K562 (cell line): Measurements from ENCODE around the gene GAPDHS. TPM values are rescaled to one million over a fixed set of nuclear protein-coding genes. Genes with fewer than 3 reads are reported as not detected.

Experiments
- ATAC-seq: fragments of 200-7000 bp; cut with Tn5 transposase; 3 replicates; pipeline ENCODE4 v1.9.1; 2020; ENCODE audit warnings: moderate library complexity
- BruUV-seq: library from RNA; stranded (reverse); fragments of 400-500 nt; replicated peaks from 2 replicates; lab custom pipeline; 2021; lab: Mats Ljungman, UMichigan
- CTCF ChIA-PET: fragments of 300-600 bp; formaldehyde crosslinking; extraction: SDS; loops from one replicate; lab custom pipeline; 2021; ENCODE audit warnings: low intra/inter-chr PET ratio; lab: Yijun Ruan, JAX
- POLR2A ChIA-PET: fragments of 300-600, 350-650 bp; sonication (Branson Sonifier 250); formaldehyde crosslinking; extraction: SDS; loops from one replicate; lab custom pipeline; 2021; ENCODE audit warnings: antibody characterized with exemption, inconsistent platforms; lab: Yijun Ruan, JAX
- DNase-seq, 4 experiments: peaks; one replicate each; pipeline versions ENCODE4 v3.0.0 to v3.0.0-alpha.2; 2011 to 2018; ENCODE audit warnings: low spot score in 3 of 4, mixed read lengths in 3 of 4; ENCODE audit errors: extremely low read depth in 1 of 4
- FAIRE-seq: peaks from 2 replicates; lab custom pipeline; 2011; peaks lifted over from hg19 to GRCh38; lab: Jason Lieb, UNC
- H2AFZ ChIP-seq: 2 replicates; pipeline ENCODE4 v1.6.0; 2011; ENCODE audit warnings: low read depth, low read length, control low read depth, inconsistent platforms
- H3K27ac ChIP-seq: fragments of 200-600 bp; 3 replicates; pipeline ENCODE4 v1.8.0; 2011; ENCODE audit warnings: low read depth, mild to moderate bottlenecking, control low read depth, inconsistent platforms, low read length, moderate library complexity, mixed read lengths; ENCODE audit errors: extremely low read depth
- H3K27me3 ChIP-seq, 2 experiments: fragments of 300-600 bp in 1 of 2; 2 replicates in 1 of 2; 3 replicates in 1 of 2; pipeline versions ENCODE4 v1.6.0 to v1.8.0; 2011; ENCODE audit warnings: inconsistent platforms in 2 of 2, low read length in 2 of 2, mild to moderate bottlenecking in 1 of 2, mixed read lengths in 1 of 2, moderate library complexity in 1 of 2; ENCODE audit not compliant: control insufficient read depth in 2 of 2, insufficient read depth in 2 of 2
- H3K36me3 ChIP-seq: fragments of 300-600 bp; 3 replicates; pipeline ENCODE4 v1.8.0; 2011; ENCODE audit warnings: mild to moderate bottlenecking, low read length, inconsistent platforms; ENCODE audit not compliant: control insufficient read depth, insufficient read depth
- H3K4me1 ChIP-seq, 2 experiments: fragments of 200-600 bp in 1 of 2; replicated peaks in 1 of 2; 2 replicates in 1 of 2; 3 replicates in 1 of 2; pipeline versions ENCODE4 v1.5.1 to v1.8.0; 2011; ENCODE audit warnings: inconsistent platforms in 2 of 2, low read length in 2 of 2, mild to moderate bottlenecking in 1 of 2, mixed read lengths in 1 of 2, moderate library complexity in 1 of 2; ENCODE audit not compliant: control insufficient read depth in 2 of 2, insufficient read depth in 2 of 2
- H3K4me2 ChIP-seq: 2 replicates; pipeline ENCODE4 v1.6.1; 2011; ENCODE audit warnings: low read length, control low read depth, inconsistent platforms, mixed read lengths; ENCODE audit not compliant: insufficient read depth
- H3K4me3 ChIP-seq: fragments of 200-600 bp; sonication (generic), shearing (Covaris generic); 2 replicates; pipeline ENCODE4 v1.5.1; 2016; ENCODE audit warnings: control low read depth, inconsistent platforms
- H3K79me2 ChIP-seq: fragments of 200-600 bp; 3 replicates; pipeline ENCODE4 v1.8.0; 2011; ENCODE audit warnings: low read length, inconsistent platforms; ENCODE audit not compliant: control insufficient read depth, insufficient read depth
- H3K9ac ChIP-seq, 2 experiments: 2 replicates each; pipeline versions ENCODE4 v1.6.0 to v1.6.1; 2011; ENCODE audit warnings: low read depth in 2 of 2, low read length in 2 of 2, control low read depth in 1 of 2, inconsistent platforms in 1 of 2, mild to moderate bottlenecking in 1 of 2, mixed read lengths in 1 of 2; ENCODE audit not compliant: insufficient read depth in 1 of 2
- H3K9me1 ChIP-seq: one replicate; pipeline ENCODE4 v1.6.0; 2011; ENCODE audit warnings: inconsistent platforms, mild to moderate bottlenecking, low read length, moderate library complexity; ENCODE audit not compliant: control insufficient read depth, insufficient read depth
- H3K9me3 ChIP-seq: replicated peaks from 2 replicates; pipeline ENCODE4 v1.5.1; 2011; ENCODE audit warnings: low read depth, low read length, inconsistent platforms; ENCODE audit not compliant: control insufficient read depth, insufficient read depth
- H4K20me1 ChIP-seq: replicated peaks from 2 replicates; pipeline ENCODE4 v1.6.1; 2011; ENCODE audit warnings: low read length, inconsistent platforms, mixed read lengths; ENCODE audit not compliant: control insufficient read depth, insufficient read depth
- ESRRA ChIP-seq: fragments of 450-650 bp; IDR thresholded peaks from 2 replicates; pipeline ENCODE4 v1.6.1; 2014; ENCODE audit warnings: low read depth, mild to moderate bottlenecking, moderate library complexity, borderline replicate concordance
- WGBS: fragments of 100-300 bp; shearing (Covaris generic); methylation state at CpG from one replicate; pipeline ENCODE4 v1.1.6; 2016; ENCODE audit warnings: low coverage, mixed read lengths; ENCODE audit not compliant: insufficient coverage; ENCODE audit errors: missing lambda C conversion rate; 5-methylcytosine and 5-hydroxymethylcytosine counted together
- in situ Hi-C: fragments of 300-500 bp; cut with MboI; formaldehyde crosslinking; loops from 4 replicates; pipeline ENCODE4 v1.15.0; 2018; ENCODE audit warnings: inconsistent platforms, mixed read lengths
- intact Hi-C: fragments of 100-400 bp; cut with micrococcal nuclease; formaldehyde crosslinking; loops from 2 replicates; pipeline ENCODE4 v1.14.2; 2022
- polyA plus RNA-seq, 8 experiments: library from polyadenylated mRNA; depleted of rRNA in 4 of 8; stranded (reverse) in 5 of 8; unstranded in 3 of 8; fragments of >200 nt; fragmentation: Nextera tagmentation in 2 of 8; fragmentation: Illumina TruSeq in 1 of 8; extraction: Ambion mirVana in 2 of 8; extraction: Trizol in 1 of 8; gene quantifications; 2 replicates each; pipeline versions ENCODE4 v1.2.1 to v1.2.3, GENCODE V29; 2011 to 2014; ENCODE audit warnings: inconsistent platforms in 1 of 8, missing spikeins in 1 of 8
- total RNA-seq, 7 experiments: library from RNA; depleted of rRNA in 6 of 7; stranded (reverse); fragments of >200 nt in 6 of 7; fragmentation: Illumina TruSeq in 2 of 7; extraction: Trizol in 2 of 7; gene quantifications; 2 replicates each; pipeline versions ENCODE4 v1.2.1 to v1.2.3, GENCODE V29; 2011 to 2021; ENCODE audit warnings: low replicate concordance in 1 of 7
- TF ChIP-seq, protein P1 (sequence below): sonication (generic); formaldehyde crosslinking; IDR thresholded peaks from 2 replicates; pipeline ENCODE4 v1.8.0; 2022; ENCODE audit warnings: mild to moderate bottlenecking, missing genetic modification reagents

GAPDHS gene
- total and polyA plus RNA-seq, 9 of the 15 experiments (the other 6 are each of a cell fraction or from before 2014, with no cell fraction given), result 0.08 to 0.12 TPM; not detected in 7

DNA sequence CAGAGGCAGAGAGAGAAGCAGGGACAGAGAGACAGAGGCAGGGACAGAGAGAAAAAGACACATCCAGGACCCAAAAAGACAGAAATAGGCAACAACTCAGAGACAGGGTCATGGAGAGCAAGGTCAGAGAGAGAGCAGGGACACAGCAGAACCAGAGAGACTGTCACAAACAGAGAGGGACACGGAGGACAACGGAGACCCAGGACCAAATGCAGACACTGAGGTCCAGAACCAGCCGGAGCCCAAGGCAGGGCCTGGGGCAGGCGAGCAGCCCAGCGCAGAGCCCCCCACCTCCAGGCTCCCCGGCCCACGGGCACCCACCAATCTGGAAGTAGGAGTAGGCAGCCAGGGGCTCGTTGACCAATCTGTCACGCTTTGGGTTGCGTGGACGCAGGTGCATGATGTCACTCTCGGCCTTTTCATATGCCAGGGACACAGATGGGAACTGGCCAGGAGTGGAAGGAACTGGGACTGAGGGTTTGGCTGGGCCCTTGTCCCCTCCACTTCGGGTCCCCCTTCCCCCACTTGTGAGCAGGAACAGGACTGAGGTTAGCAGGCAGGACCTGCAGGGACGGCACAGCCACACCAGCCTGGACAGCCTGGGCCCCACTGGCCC is 20.2 kb downstream of the GAPDHS start:
- in situ Hi-C loops, result no loop called here
- H3K9me3 ChIP-seq, result no peaks in the 10 kb centered on the region; the same call in 1 of the 2 replicates
- BruUV-seq, result no TSS peak
- 0 out of 4 replicates have a peak overlapping the region, but pooled peaks of 1 of the 2 experiments have one; percentile 5 for H3K9ac ChIP-seq
- intact Hi-C loops, result no loop called here
- no peak for ATAC-seq
- no peaks in the 10 kb centered on the region for H3K79me2 ChIP-seq
- H3K36me3 ChIP-seq, result peaks cover 12% of the 10 kb centered on the region; the same call in 2 of the 3 replicates
- H3K4me2 ChIP-seq, result no peak overlapping the region
- H3K27me3 ChIP-seq, result peaks cover 0 to 12% of the 10 kb centered on the region in 2 experiments; a peak in 3 of 5 replicates
- H3K9me1 ChIP-seq, result peaks cover 6% of the 10 kb centered on the region
- H3K4me1 ChIP-seq, result peaks cover 4 to 48% of the 10 kb centered on the region in 2 experiments; a peak in 3 of 5 replicates
- DNase-seq, result no peak
- WGBS, result 24% methylated on average over 14 of the region's 14 CpGs
- no peak for FAIRE-seq
- H3K27ac ChIP-seq, result no peak overlapping the region
- TF ChIP-seq ESRRA, result peak; percentile 62
- TF ChIP-seq, protein P1, sequence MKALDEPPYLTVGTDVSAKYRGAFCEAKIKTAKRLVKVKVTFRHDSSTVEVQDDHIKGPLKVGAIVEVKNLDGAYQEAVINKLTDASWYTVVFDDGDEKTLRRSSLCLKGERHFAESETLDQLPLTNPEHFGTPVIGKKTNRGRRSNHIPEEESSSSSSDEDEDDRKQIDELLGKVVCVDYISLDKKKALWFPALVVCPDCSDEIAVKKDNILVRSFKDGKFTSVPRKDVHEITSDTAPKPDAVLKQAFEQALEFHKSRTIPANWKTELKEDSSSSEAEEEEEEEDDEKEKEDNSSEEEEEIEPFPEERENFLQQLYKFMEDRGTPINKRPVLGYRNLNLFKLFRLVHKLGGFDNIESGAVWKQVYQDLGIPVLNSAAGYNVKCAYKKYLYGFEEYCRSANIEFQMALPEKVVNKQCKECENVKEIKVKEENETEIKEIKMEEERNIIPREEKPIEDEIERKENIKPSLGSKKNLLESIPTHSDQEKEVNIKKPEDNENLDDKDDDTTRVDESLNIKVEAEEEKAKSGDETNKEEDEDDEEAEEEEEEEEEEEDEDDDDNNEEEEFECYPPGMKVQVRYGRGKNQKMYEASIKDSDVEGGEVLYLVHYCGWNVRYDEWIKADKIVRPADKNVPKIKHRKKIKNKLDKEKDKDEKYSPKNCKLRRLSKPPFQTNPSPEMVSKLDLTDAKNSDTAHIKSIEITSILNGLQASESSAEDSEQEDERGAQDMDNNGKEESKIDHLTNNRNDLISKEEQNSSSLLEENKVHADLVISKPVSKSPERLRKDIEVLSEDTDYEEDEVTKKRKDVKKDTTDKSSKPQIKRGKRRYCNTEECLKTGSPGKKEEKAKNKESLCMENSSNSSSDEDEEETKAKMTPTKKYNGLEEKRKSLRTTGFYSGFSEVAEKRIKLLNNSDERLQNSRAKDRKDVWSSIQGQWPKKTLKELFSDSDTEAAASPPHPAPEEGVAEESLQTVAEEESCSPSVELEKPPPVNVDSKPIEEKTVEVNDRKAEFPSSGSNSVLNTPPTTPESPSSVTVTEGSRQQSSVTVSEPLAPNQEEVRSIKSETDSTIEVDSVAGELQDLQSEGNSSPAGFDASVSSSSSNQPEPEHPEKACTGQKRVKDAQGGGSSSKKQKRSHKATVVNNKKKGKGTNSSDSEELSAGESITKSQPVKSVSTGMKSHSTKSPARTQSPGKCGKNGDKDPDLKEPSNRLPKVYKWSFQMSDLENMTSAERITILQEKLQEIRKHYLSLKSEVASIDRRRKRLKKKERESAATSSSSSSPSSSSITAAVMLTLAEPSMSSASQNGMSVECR, result no peak
- ChIA-PET POLR2A (interaction anchor here (0.6 to 0.7 kb wide), 2 partner anchors 213 to 224 kb away, joined by 3 read pairs; no protein-coding TSS in a partner anchor), CTCF (no interaction called here)
- peaks cover 13% of the 10 kb centered on the region for H4K20me1 ChIP-seq
- H3K4me3 ChIP-seq, result no peak overlapping the region
- no peak overlapping the region for H2AFZ ChIP-seq
